ENCODE results near the gene AMIGO1.

GRCh38 chr1:109548321-109549267, 39.1 kb upstream of the AMIGO1 start, which contains the start of gene GNAI3:
- TF ChIP-seq CREB1 (IDR thresholded peaks at IDR 0.05) = peak; percentile 82
- no peak for TF ChIP-seq CBX8 (IDR thresholded peaks at IDR 0.05; ENCODE audit: borderline replicate concordance, low read depth, low read length)
- TF ChIP-seq, protein P1, sequence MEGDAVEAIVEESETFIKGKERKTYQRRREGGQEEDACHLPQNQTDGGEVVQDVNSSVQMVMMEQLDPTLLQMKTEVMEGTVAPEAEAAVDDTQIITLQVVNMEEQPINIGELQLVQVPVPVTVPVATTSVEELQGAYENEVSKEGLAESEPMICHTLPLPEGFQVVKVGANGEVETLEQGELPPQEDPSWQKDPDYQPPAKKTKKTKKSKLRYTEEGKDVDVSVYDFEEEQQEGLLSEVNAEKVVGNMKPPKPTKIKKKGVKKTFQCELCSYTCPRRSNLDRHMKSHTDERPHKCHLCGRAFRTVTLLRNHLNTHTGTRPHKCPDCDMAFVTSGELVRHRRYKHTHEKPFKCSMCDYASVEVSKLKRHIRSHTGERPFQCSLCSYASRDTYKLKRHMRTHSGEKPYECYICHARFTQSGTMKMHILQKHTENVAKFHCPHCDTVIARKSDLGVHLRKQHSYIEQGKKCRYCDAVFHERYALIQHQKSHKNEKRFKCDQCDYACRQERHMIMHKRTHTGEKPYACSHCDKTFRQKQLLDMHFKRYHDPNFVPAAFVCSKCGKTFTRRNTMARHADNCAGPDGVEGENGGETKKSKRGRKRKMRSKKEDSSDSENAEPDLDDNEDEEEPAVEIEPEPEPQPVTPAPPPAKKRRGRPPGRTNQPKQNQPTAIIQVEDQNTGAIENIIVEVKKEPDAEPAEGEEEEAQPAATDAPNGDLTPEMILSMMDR (IDR thresholded peaks at IDR 0.05; ENCODE audit: control extremely low read depth in 1 of 3, insufficient read depth in 1 of 3, low read depth in 1 of 3, low read length in 3 of 3) = peak in 1 of 3 experiments; percentile 1; a peak in 1 of 4 replicates
- TF ChIP-seq RFX5 (IDR thresholded peaks at IDR 0.05; ENCODE audit: borderline replicate concordance, low read depth, low read length) = no peak
